H9 (cell line): ENCODE measurements around the gene CARM1. TPM values are rescaled to one million over a fixed set of nuclear protein-coding genes. Genes with fewer than 3 reads are reported as not detected.

ENCODE experiments used
- DNase-seq: peaks from one replicate; pipeline ENCODE4 v3.0.0-alpha.2; 2017
- H2AFZ ChIP-seq: one replicate; pipeline ENCODE4 v1.6.1; 2013; ENCODE audit warnings: mild to moderate bottlenecking, low read length, control low read depth, moderate library complexity
- H2AK5ac ChIP-seq: 2 replicates; pipeline ENCODE4 v1.6.1; 2013; ENCODE audit warnings: low read length, control low read depth, mixed read lengths; ENCODE audit not compliant: insufficient read length
- H2BK120ac ChIP-seq: one replicate; pipeline ENCODE4 v1.6.1; 2013; ENCODE audit warnings: low read depth, mild to moderate bottlenecking, low read length, control low read depth, inconsistent platforms; ENCODE audit not compliant: poor library complexity, severe bottlenecking
- H2BK12ac ChIP-seq: 2 replicates; pipeline ENCODE4 v1.6.1; 2013; ENCODE audit warnings: low read length, control low read depth, mixed read lengths, low read depth; ENCODE audit not compliant: insufficient read length
- H2BK15ac ChIP-seq: 2 replicates; pipeline ENCODE4 v1.6.1; 2013; ENCODE audit warnings: low read depth, low read length, control low read depth
- H2BK20ac ChIP-seq: one replicate; pipeline ENCODE4 v1.6.1; 2013; ENCODE audit warnings: low read depth, mild to moderate bottlenecking, low read length, control low read depth, inconsistent platforms; ENCODE audit not compliant: poor library complexity, severe bottlenecking
- H2BK5ac ChIP-seq: 2 replicates; pipeline ENCODE4 v1.6.1; 2013; ENCODE audit warnings: low read length, control low read depth, mixed read lengths; ENCODE audit not compliant: insufficient read length
- H3K14ac ChIP-seq: 2 replicates; pipeline ENCODE4 v1.6.1; 2013; ENCODE audit warnings: low read length, control low read depth; ENCODE audit not compliant: insufficient read depth
- H3K18ac ChIP-seq: 2 replicates; pipeline ENCODE4 v1.6.1; 2013; ENCODE audit warnings: low read depth, mild to moderate bottlenecking, mixed read lengths, low read length, control low read depth; ENCODE audit not compliant: insufficient read length
- H3K23ac ChIP-seq: 2 replicates; pipeline ENCODE4 v1.6.1; 2013; ENCODE audit warnings: low read length, control low read depth, mixed read lengths, low read depth; ENCODE audit not compliant: insufficient read length
- H3K23me2 ChIP-seq: 2 replicates; pipeline ENCODE4 v1.6.1; 2013; ENCODE audit warnings: low read depth, mild to moderate bottlenecking, mixed read lengths, low read length, control low read depth; ENCODE audit not compliant: insufficient read length, poor library complexity, severe bottlenecking
- H3K27ac ChIP-seq: 2 replicates; pipeline ENCODE4 v1.5.1; 2013; ENCODE audit warnings: low read length, control low read depth, mixed read lengths, low read depth; ENCODE audit not compliant: insufficient read length
- H3K27me3 ChIP-seq: 2 replicates; pipeline ENCODE4 v1.6.1; 2013; ENCODE audit warnings: low read length, control low read depth, inconsistent platforms; ENCODE audit not compliant: insufficient read depth
- H3K4ac ChIP-seq: 2 replicates; pipeline ENCODE4 v1.6.1; 2013; ENCODE audit warnings: low read depth, mild to moderate bottlenecking, control low read depth, inconsistent platforms, low read length, moderate library complexity
- H3K4me1 ChIP-seq: 2 replicates; pipeline ENCODE4 v1.6.1; 2013; ENCODE audit warnings: low read length, control low read depth, inconsistent platforms; ENCODE audit not compliant: insufficient read depth
- H3K4me2 ChIP-seq: 2 replicates; pipeline ENCODE4 v1.6.1; 2013; ENCODE audit warnings: low read length, control low read depth, mixed read lengths; ENCODE audit not compliant: insufficient read length, insufficient read depth
- H3K56ac ChIP-seq: 2 replicates; pipeline ENCODE4 v1.6.1; 2013; ENCODE audit warnings: low read depth, mild to moderate bottlenecking, mixed read lengths, low read length, control low read depth; ENCODE audit not compliant: insufficient read length
- H3K79me1 ChIP-seq: 2 replicates; pipeline ENCODE4 v1.6.1; 2013; ENCODE audit warnings: low read depth, mild to moderate bottlenecking, moderate library complexity, low read length, control low read depth, inconsistent platforms; ENCODE audit not compliant: insufficient read depth, poor library complexity, severe bottlenecking
- H3K79me2 ChIP-seq: 2 replicates; pipeline ENCODE4 v1.6.1; 2013; ENCODE audit warnings: low read length, control low read depth, inconsistent platforms; ENCODE audit not compliant: insufficient read depth
- H3K9ac ChIP-seq: 2 replicates; pipeline ENCODE4 v1.6.1; 2013; ENCODE audit warnings: low read length, control low read depth, mixed read lengths; ENCODE audit not compliant: insufficient read length; ENCODE audit errors: extremely low read depth
- H3K9me3 ChIP-seq: one replicate; pipeline ENCODE4 v1.6.1; 2013; ENCODE audit warnings: low read depth, low read length, inconsistent platforms; ENCODE audit not compliant: control insufficient read depth
- H3T11ph ChIP-seq: one replicate; pipeline ENCODE4 v1.6.1; 2013; ENCODE audit warnings: mild to moderate bottlenecking, low read length, control low read depth, inconsistent platforms
- H4K20me1 ChIP-seq: one replicate; pipeline ENCODE4 v1.6.1; 2013; ENCODE audit not compliant: control insufficient read depth, insufficient read length, insufficient read depth
- H4K5ac ChIP-seq: 2 replicates; pipeline ENCODE4 v1.6.1; 2013; ENCODE audit warnings: low read depth, mild to moderate bottlenecking, mixed read lengths, low read length, control low read depth; ENCODE audit not compliant: insufficient read length
- H4K8ac ChIP-seq: replicated peaks from 2 replicates; pipeline ENCODE4 v1.6.1; 2013; ENCODE audit warnings: low read length, control low read depth, mixed read lengths, low read depth; ENCODE audit not compliant: insufficient read length
- H4K91ac ChIP-seq: 2 replicates; pipeline ENCODE4 v1.6.1; 2013; ENCODE audit warnings: low read depth, mild to moderate bottlenecking, moderate library complexity, mixed read lengths, low read length, control low read depth; ENCODE audit not compliant: insufficient read length
- H3K27ac Mint-ChIP-seq, 3 experiments: 2 replicates in 2 of 3; 3 replicates in 1 of 3; pipeline ENCODE4 v1.8.0; 2020 to 2021; ENCODE audit warnings: mixed read lengths in 3 of 3, mild to moderate bottlenecking in 1 of 3, moderate library complexity in 1 of 3
- H3K27me3 Mint-ChIP-seq: 2 replicates; pipeline ENCODE4 v1.8.0; 2021; ENCODE audit warnings: low read depth, mild to moderate bottlenecking, moderate library complexity, mixed read lengths
- H3K36me3 Mint-ChIP-seq, 3 experiments: 2 replicates in 2 of 3; 3 replicates in 1 of 3; pipeline ENCODE4 v1.8.0; 2020 to 2021; ENCODE audit warnings: low read depth in 3 of 3, mixed read lengths in 3 of 3; ENCODE audit not compliant: insufficient read depth in 1 of 3
- H3K4me1 Mint-ChIP-seq, 2 experiments: 2 replicates each; pipeline ENCODE4 v1.8.0; 2020; ENCODE audit warnings: mixed read lengths in 2 of 2
- H3K4me3 Mint-ChIP-seq, 2 experiments: 2 replicates in 1 of 2; 3 replicates in 1 of 2; pipeline ENCODE4 v1.8.0; 2020 to 2021; ENCODE audit warnings: mild to moderate bottlenecking in 2 of 2, mixed read lengths in 2 of 2, moderate library complexity in 1 of 2
- H3K9me3 Mint-ChIP-seq, 2 experiments: 2 replicates in 1 of 2; 3 replicates in 1 of 2; pipeline ENCODE4 v1.8.0; 2020; ENCODE audit warnings: mild to moderate bottlenecking in 2 of 2, mixed read lengths in 2 of 2, moderate library complexity in 1 of 2
- WGBS: extraction: QIAGEN DNeasy Blood & Tissue Kit; methylation state at CpG from one replicate; pipeline ENCODE4 v1.1.7; 2013; ENCODE audit warnings: missing lambda C conversion rate, low lambda C conversion rate, mixed read lengths; ENCODE audit not compliant: insufficient read length; ENCODE audit errors: extremely low coverage; 5-methylcytosine and 5-hydroxymethylcytosine counted together
- total RNA-seq: library from RNA; stranded (reverse); gene quantifications from 2 replicates; pipeline ENCODE4 v1.2.1, GENCODE V29; 2021
- TF ChIP-seq, protein P1 (sequence below): fragments of 200-600 bp; sonication (generic); conservative IDR thresholded peaks from 3 replicates; pipeline ENCODE4 v1.8.0; 2021; ENCODE audit warnings: antibody characterized with exemption, mild to moderate bottlenecking

Gene CARM1
- total RNA-seq, 1 experiment from 2014 or later = 111 TPM

DNA sequence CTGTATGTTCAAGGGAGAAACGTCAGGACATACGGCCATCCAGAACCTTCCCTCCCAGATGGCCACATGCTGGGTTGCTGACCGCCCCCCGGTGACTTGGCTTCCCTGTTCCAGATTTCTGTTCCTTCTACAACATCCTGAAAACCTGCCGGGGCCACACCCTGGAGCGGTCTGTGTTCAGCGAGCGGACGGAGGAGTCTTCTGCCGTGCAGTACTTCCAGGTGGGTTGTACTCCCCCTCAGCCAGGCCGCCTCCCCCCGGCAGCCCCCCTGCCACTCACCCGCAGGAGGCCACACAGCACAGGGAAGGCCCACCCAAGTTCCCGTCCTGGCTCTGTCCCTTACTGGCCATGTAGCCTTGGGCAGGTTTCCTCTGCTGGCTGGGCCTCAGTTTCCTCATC is 36.6 kb downstream of the CARM1 start:
- Histone ChIP-seq H3K4me2 (no peak overlapping the region), H3K4me1 (no peaks in the 10 kb centered on the region), H3K18ac (no peak overlapping the region), H4K8ac (no peak overlapping the region), H2AK5ac (no peak overlapping the region), H3K23me2 (no peaks in the 10 kb centered on the region), H3K4ac (no peak overlapping the region), H2BK15ac (no peak overlapping the region), H2BK12ac (no peak overlapping the region), H3K79me2 (no peaks in the 10 kb centered on the region; the same call in 1 of the 2 replicates), H4K91ac (no peak overlapping the region), H3K27me3 (no peaks in the 10 kb centered on the region), H3K23ac (no peak overlapping the region), H3K14ac (no peak overlapping the region), H2BK20ac (no peak overlapping the region), H3K9ac (no peak overlapping the region), H2AFZ (no peak overlapping the region), H4K5ac (no peak overlapping the region), H2BK120ac (no peak overlapping the region), H3K27ac (no peak overlapping the region), H3K56ac (no peak overlapping the region), H3K79me1 (no peaks in the 10 kb centered on the region), H3T11ph (no peak overlapping the region), H4K20me1 (no peaks in the 10 kb centered on the region), H3K9me3 (no peaks in the 10 kb centered on the region), H2BK5ac (no peak overlapping the region)
- 0 out of 2 replicates have a peak, but pooled peaks cover 2% of the 10 kb centered on the region for H3K27me3 Mint-ChIP-seq
- H3K36me3 Mint-ChIP-seq = peaks cover 21 to 57% (median 50%) of the 10 kb centered on the region in 3 experiments; a peak in 6 of 7 replicates
- no CpG with 5 or more reads among the region's 14 CpGs for WGBS
- H3K27ac Mint-ChIP-seq = no peak overlapping the region
- H3K4me3 Mint-ChIP-seq = no peak overlapping the region
- TF ChIP-seq, protein P1, sequence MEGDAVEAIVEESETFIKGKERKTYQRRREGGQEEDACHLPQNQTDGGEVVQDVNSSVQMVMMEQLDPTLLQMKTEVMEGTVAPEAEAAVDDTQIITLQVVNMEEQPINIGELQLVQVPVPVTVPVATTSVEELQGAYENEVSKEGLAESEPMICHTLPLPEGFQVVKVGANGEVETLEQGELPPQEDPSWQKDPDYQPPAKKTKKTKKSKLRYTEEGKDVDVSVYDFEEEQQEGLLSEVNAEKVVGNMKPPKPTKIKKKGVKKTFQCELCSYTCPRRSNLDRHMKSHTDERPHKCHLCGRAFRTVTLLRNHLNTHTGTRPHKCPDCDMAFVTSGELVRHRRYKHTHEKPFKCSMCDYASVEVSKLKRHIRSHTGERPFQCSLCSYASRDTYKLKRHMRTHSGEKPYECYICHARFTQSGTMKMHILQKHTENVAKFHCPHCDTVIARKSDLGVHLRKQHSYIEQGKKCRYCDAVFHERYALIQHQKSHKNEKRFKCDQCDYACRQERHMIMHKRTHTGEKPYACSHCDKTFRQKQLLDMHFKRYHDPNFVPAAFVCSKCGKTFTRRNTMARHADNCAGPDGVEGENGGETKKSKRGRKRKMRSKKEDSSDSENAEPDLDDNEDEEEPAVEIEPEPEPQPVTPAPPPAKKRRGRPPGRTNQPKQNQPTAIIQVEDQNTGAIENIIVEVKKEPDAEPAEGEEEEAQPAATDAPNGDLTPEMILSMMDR = no peak
- DNase-seq = peak; percentile 18
- peaks cover 2 to 3% of the 10 kb centered on the region in 2 experiments; a peak in 3 of 5 replicates for H3K9me3 Mint-ChIP-seq
- H3K4me1 Mint-ChIP-seq = no peaks in the 10 kb centered on the region
